ENCODE results near the gene HIPK4. TPM values are rescaled to one million over a fixed set of nuclear protein-coding genes. Genes with fewer than 3 reads are reported as not detected.
A peak's percentile ranks its signal among the peaks of the same experiment; 100 is the strongest.

The HIPK4 gene
- total RNA-seq, 1 donor from 2014 or later, result not detected

GRCh38 chr19:40357640-40358039, 32.3 kb downstream of the HIPK4 start:
- Mint-ChIP-seq H3K27ac (peak overlapping the region; percentile 33), H3K4me1 (peaks cover 12% of the 10 kb centered on the region), H3K36me3 (no peaks in the 10 kb centered on the region), H3K9me3 (no peaks in the 10 kb centered on the region), H3K27me3 (ENCODE audit: insufficient read depth, low read depth) (peaks cover under 1% of the 10 kb centered on the region), H3K4me3 (no peak overlapping the region)
- Histone ChIP-seq H3K4me1 (no peaks in the 10 kb centered on the region), H3F3A (ENCODE audit: low read depth) (no peaks in the 10 kb centered on the region), H3K4me2 (no peak overlapping the region), H2AFZ (replicated peaks) (no peak overlapping the region), H3K27me3 (no peaks in the 10 kb centered on the region), H3K9me3 (ENCODE audit: low read depth) (no peaks in the 10 kb centered on the region), H3K36me3 (no peaks in the 10 kb centered on the region), H3K79me2 (ENCODE audit: low read depth) (no peaks in the 10 kb centered on the region), H3K9ac (no peak overlapping the region), H3K27ac (no peak overlapping the region), H3K4me3 (no peak overlapping the region), H4K20me1 (ENCODE audit: low read depth) (peaks cover 10% of the 10 kb centered on the region)
- TF ChIP-seq EZH2 (IDR thresholded peaks at IDR 0.05), result no peak
- TF ChIP-seq EZH2phosphoT487 (IDR thresholded peaks at IDR 0.05), result no peak
- TF ChIP-seq, protein P1, sequence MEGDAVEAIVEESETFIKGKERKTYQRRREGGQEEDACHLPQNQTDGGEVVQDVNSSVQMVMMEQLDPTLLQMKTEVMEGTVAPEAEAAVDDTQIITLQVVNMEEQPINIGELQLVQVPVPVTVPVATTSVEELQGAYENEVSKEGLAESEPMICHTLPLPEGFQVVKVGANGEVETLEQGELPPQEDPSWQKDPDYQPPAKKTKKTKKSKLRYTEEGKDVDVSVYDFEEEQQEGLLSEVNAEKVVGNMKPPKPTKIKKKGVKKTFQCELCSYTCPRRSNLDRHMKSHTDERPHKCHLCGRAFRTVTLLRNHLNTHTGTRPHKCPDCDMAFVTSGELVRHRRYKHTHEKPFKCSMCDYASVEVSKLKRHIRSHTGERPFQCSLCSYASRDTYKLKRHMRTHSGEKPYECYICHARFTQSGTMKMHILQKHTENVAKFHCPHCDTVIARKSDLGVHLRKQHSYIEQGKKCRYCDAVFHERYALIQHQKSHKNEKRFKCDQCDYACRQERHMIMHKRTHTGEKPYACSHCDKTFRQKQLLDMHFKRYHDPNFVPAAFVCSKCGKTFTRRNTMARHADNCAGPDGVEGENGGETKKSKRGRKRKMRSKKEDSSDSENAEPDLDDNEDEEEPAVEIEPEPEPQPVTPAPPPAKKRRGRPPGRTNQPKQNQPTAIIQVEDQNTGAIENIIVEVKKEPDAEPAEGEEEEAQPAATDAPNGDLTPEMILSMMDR (IDR thresholded peaks at IDR 0.05), result no peak
- DNase-seq (ENCODE audit: low spot score), result no peak

- Mint-ChIP-seq H3K4me1 (peaks cover 12% of the 10 kb centered on the region), H3K9me3 (no peaks in the 10 kb centered on the region), H3K4me3 (no peak overlapping the region), H3K27ac (peak overlapping the region; percentile 68), H3K36me3 (no peaks in the 10 kb centered on the region), H3K27me3 (ENCODE audit: insufficient read depth, low read depth) (peaks cover 2% of the 10 kb centered on the region)
- H3K9me3 ChIP-seq (ENCODE audit: low read depth), result no peaks in the 10 kb centered on the region
- H4K20me1 ChIP-seq (ENCODE audit: low read depth), result peaks cover 10% of the 10 kb centered on the region
- H3K4me3 ChIP-seq, result no peak overlapping the region
- H3K79me2 ChIP-seq (ENCODE audit: low read depth), result no peaks in the 10 kb centered on the region
- H3F3A ChIP-seq (ENCODE audit: low read depth), result no peaks in the 10 kb centered on the region
- H3K4me1 ChIP-seq, result no peaks in the 10 kb centered on the region
- no peaks in the 10 kb centered on the region for H3K27me3 ChIP-seq
- no peak for DNase-seq (ENCODE audit: low spot score)
- no peak overlapping the region for H2AFZ ChIP-seq (replicated peaks)
- H3K4me2 ChIP-seq, result no peak overlapping the region
- no peak overlapping the region for H3K27ac ChIP-seq
- no peak for TF ChIP-seq EZH2 (IDR thresholded peaks at IDR 0.05)
- TF ChIP-seq, protein P1 (IDR thresholded peaks at IDR 0.05), result no peak
- no peak for TF ChIP-seq EZH2phosphoT487 (IDR thresholded peaks at IDR 0.05)
- H3K9ac ChIP-seq, result no peak overlapping the region
- H3K36me3 ChIP-seq, result no peaks in the 10 kb centered on the region
These were observed 33.0 kb downstream of the HIPK4 start for GRCh38 chr19:40356681-40357595.

GRCh38 chr19:40355975-40356680, 33.9 kb downstream of the HIPK4 start:
- H3K9me3 Mint-ChIP-seq, result no peaks in the 10 kb centered on the region
- Histone ChIP-seq H3K4me3 (no peak overlapping the region), H3F3A (ENCODE audit: low read depth) (no peaks in the 10 kb centered on the region), H3K27me3 (no peaks in the 10 kb centered on the region), H3K36me3 (no peaks in the 10 kb centered on the region), H3K27ac (no peak overlapping the region), H4K20me1 (ENCODE audit: low read depth) (peaks cover 10% of the 10 kb centered on the region), H3K4me2 (no peak overlapping the region), H3K9ac (no peak overlapping the region), H3K79me2 (ENCODE audit: low read depth) (no peaks in the 10 kb centered on the region), H3K4me1 (no peaks in the 10 kb centered on the region), H3K9me3 (ENCODE audit: low read depth) (no peaks in the 10 kb centered on the region), H2AFZ (replicated peaks) (no peak overlapping the region)
- peaks cover 2% of the 10 kb centered on the region for H3K27me3 Mint-ChIP-seq (ENCODE audit: insufficient read depth, low read depth)
- H3K4me3 Mint-ChIP-seq, result no peak overlapping the region
- H3K27ac Mint-ChIP-seq, result no peak overlapping the region
- peaks cover 12% of the 10 kb centered on the region for H3K4me1 Mint-ChIP-seq
- no peak for DNase-seq (ENCODE audit: low spot score)
- no peak for TF ChIP-seq EZH2 (IDR thresholded peaks at IDR 0.05)
- TF ChIP-seq EZH2phosphoT487 (IDR thresholded peaks at IDR 0.05), result no peak
- TF ChIP-seq, protein P1 (IDR thresholded peaks at IDR 0.05), result no peak
- H3K36me3 Mint-ChIP-seq, result no peaks in the 10 kb centered on the region

Measured in neural progenitor cell (in vitro differentiated cells).